HG03521 (cell line): Measurements from ENCODE around the gene TLR3.
A peak's percentile ranks its signal among the peaks of the same experiment; 100 is the strongest.
"Not testable (repeated sequence)": the region's sequence is repeated elsewhere in the genome, so short reads cannot be mapped to it uniquely, and the experiment has no call there.

ENCODE experiments used
- ATAC-seq: cut with Tn5 transposase; IDR thresholded peaks from one replicate; pipeline ENCODE4 v1.9.1; 2021; ENCODE audit warnings: mild to moderate bottlenecking, moderate library complexity; ENCODE audit not compliant: unreplicated experiment

Gene TLR3

DNA sequence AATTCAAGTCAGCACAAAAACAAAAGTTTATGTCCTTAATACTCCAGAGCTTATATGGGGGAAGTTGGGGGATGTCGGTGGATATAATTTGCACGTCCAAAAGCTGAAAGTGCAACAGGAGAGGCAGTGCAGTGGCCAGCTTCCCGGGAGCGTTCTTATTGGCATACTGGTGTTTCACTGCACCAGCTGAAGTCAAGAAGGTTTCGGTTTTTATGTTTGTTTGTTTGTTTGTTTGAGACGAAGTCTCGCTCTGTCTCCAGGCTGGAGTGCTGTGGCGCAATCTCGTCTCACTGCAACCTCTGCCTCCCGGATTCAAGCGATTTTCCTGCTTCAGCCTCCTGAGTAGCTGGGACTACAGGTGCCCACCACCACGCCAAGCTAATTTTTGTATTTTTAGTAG is 28.6 kb upstream of the TLR3 start:
- no peak for ATAC-seq

DNA sequence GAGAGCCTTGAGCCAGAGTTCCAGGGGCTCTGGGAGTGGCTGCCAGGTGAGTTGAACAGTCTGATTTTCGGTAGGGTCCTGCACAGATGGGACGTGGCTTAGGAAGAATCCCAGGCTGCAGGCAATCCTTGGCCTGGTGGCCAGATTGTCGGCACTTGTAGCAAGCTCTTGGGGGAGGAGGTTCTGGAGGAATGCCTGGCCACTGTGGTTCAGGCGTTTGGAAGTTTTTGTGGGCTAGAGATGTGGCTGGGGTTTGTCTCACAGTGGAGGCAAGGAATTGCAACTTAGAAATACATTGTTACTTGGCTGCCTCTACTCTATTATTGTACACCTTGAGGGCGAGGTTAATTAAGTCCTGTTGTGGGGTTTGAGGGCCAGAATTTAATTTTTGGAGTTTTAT is 21.5 kb upstream of the TLR3 start:
- not testable (repeated sequence) for ATAC-seq

DNA sequence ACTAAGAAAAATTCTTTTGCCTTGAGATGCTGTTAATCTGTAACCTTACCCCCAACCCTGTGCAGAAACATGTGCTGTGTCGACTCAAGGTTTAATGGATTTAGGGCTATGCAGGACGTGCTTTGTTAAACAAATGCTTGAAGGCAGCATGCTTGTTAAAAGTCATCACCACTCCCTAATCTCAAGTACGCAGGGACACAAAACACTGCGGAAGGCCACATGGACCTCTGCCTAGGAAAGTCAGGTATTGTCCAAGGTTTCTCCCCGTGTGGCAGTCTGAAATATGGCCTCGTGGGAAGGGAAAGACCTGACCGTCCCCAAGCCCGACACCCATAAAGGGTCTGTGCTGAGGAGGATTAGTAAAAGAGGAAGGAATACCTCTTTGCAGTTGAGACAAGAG is 18.8 kb upstream of the TLR3 start:
- not testable (repeated sequence) for ATAC-seq

DNA sequence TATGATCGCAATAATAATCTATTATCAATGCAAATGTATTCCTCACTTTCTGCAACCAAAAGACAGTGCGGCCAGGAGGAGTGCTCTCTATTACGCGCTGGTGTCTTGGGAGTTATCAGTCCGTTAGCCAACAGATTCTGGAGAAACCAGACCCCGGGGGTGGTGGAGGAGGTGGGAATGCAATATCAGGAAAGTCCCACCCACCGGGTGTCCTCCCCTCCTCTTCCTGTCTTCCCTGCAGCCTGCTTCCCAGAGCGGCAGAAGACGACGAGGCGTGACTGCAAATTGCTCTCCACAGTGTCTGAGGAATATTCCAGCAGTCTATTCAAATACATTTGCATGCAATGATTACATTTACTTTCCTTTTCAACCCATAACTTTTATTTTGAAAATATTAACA is 17.9 kb upstream of the TLR3 start:
- no peak for ATAC-seq

DNA sequence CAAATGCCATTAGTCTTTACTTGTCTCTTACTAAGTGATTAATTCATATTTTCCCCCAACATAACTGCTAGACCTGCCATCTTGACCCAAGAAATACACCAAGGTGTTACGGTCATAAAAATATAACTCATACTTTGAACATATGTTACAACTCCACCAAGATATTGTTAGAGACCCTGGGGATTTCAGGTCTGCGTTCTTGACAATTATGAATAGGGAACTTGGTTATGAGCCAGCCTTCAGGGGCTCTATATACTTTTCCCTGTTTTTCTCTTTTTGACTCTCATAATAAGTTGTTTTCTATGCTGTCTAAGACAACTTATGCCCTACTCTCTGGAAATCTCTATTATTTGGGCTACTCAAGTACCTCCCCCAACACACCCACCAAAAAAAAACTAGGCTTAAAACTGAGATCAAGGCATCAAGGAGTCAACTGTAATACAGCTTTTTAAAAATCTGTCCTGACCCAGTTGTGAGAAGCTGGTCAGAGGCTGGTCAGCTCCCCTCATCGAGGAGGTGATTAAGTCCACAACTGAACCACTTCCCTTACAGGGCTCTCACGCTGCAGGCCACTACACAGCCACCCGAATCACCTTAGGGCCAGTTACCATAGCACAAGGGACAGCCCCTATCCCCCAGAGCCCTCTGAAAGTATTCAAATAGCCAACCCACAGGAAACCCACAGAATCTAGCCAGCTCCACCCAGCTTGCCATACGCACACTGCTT is 10.5 kb upstream of the TLR3 start:
- peak; percentile 99 for ATAC-seq

DNA sequence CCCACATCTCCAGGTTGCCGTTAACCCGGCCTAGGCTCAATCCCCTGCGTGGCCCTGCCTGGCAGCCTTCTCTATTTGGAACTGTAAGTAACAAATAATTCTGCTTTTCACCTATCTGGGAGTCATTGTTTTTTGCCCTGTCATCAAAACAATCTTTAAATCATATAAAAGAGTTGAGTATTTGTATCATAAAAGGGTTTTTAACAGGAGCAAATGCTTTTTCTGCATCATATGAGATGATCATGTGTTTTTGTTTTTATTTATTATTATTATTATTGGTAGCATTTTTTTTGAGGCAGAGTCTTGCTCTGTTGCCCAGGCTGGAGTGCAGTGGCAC is 10.0 kb upstream of the TLR3 start:
- ATAC-seq = no peak

DNA sequence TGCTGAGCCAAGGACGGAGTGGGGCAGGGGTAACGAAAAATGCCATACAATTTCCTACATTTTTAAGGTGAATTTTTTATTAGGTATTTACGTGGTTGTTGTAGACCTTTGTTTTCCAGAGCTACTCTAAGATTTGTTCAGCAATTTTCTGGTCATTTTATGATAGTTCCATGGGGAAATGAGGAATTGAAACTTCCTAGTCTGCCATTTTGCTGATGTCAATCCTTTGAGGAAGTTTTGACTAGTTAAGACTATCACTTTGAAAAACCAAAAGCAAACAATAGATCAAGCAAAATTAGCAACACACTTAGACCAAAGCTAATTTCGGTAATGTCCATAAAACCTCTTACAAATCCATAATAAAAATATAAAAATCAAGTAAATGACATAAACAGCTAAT is 7.0 kb upstream of the TLR3 start:
- no peak for ATAC-seq

DNA sequence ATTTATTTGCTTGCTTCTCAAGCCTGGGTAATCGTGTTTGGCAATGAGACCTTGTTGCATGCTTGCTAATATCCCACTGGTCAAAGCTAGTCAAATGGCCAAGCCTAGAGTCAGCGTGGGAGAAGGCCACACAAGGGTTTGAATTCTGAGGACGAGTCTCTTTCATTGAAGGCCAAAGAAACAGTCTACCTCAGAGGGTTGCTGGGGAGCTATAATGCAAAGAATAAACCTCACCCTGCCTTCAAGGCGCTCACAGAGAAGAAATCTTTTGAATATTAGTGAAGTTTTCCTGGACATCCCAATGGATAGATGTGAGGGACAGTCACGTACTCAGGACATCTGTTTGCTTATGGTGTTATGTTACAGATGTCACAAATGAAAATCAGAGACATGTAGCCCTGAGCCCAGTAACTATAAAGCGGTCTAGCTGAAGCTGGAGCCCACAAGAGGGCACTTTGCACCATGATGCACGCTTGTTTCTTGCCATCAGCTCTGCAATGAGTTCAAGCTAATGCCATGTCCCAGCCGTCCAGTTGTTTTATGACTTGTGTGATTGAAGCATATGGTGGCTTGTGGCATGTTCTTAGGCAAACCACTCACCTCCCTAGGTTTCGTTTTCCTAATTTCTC is 1.1 kb upstream of the TLR3 start:
- no peak for ATAC-seq

DNA sequence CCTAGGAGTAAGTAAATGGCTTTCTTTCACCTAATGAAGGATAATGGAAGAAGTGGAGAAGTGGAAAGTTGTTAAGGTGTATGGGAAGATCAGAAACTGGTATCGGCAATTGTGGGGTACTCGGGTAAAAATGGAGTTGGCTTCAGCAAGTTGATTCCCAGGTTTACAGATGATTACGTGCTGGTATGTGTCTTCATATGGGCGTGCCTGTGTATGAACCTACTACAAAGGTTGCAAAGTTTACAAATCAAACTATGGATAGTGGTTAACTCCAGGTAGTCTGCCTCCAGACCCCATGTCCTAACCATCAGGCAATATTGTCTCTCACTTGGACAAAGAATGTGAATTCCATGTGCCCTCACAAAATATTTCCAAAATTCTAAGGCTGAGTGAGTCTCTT is 773 bp downstream of the TLR3 start:
- no peak for ATAC-seq

DNA sequence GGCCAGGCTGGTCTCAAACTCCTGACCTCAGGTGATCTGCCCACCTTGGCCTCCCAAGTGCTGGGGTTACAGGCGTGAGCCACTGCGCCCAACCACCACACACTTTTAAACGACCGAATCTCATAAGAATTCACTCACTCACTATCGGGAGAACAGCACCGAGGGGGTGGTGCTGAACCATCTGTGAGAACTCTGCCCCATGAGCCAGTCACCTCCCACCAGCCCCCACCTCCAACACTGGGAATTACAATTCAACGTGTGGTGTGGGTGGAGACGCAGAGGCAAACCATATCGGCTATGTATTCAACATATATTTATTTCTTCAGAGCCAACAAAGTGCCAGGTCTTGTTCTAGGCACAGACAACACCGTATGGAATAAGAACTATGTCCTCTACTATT is 3.6 kb downstream of the TLR3 start:
- no peak for ATAC-seq

DNA sequence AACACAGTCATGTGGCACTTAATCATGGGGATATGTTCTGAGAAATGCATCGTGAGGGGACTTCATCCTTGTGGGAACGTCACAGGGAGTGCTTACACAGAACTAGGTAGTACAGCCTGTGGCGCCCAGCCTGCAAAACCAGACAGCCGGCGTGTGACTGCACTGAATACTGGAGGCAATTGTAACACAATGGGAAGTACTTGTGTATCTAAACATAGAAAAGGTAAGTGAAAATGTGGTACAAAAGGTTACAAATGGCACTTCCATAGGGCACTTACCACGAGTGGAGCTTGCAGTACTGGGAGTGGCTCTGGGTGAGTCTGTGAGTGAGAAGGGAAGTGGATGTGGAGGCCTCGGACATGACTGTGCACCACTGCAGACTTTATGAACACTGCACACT is 5.2 kb downstream of the TLR3 start:
- no peak for ATAC-seq

DNA sequence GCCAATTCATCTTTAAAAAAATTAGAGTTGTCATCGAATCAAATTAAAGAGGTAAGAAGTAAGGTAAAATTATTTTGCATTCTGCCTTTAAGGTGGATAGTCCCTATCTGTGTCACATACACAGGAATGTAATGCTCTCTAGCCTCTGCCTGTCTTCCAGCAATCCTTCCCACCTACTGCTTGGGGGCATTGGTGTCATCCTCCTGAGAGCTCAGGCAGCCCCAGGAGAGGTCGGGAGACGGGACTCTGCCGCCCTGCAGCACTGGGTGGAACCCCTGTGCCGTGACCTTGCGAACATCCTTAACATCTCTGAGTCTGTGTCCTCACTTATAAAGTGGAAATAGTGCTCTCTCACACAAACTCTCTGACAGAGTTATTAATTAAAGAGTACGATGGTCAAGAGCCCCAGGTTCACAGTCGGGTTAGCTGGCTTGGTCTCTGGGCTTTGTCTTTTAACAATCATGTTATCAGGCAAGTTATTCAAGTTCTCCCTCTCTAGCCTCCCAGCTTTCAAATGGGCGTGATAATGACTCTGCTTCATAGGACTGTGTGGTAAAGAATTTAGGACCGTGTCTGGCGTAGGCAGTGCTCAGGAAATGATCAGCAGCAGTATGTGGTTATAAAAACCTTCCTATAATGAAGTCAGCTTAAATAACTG is 10.2 kb downstream of the TLR3 start:
- no peak for ATAC-seq

DNA sequence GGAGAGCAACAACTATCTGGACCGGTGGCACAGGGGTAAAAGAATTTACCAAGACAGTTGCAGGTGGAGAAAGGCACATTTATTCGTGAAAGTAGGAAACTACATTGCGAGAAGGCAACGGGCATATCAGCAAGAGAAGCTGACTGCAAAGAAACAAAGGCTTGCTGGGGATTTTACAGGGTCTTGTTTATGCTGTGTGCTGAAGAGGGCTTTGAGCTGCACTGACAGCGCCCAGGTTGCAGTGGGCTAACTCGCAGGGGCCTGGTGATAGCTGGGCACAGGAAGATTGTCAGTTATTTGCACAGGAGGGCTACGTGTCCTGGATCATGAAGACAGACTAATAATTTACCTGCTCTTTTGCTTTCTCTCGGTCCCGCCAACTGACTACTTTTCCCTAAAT is 10.7 kb downstream of the TLR3 start:
- ATAC-seq = no peak

DNA sequence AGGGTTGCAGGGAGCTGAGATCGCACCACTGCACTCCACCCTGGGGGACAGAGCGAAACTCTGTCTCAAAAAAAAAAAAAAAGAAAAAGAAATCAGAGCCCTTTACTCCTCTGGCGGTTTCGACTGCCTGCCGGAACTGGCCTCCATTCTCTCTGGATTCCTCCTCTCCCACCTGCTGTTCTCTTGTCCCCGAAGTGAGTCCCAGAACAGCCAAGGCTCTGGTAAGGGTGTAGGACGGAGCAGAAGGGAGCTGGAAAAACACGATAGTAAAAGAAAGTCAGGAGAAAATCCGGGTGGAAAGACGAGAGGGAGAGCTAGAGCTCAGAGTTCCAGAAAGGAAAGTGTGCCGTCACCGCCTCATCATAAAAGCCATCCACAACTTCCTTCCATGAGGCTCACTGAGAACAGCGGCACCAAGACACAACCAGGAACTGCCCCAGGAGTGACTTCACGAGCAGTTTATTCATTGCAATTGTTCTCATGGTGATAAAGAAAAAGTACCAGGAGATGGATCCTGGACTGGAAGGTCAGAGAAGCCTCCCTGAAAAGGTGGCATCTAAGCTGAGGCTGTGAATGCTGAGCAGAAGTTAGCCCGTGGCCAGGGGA is 12.3 kb downstream of the TLR3 start:
- ATAC-seq = no peak

DNA sequence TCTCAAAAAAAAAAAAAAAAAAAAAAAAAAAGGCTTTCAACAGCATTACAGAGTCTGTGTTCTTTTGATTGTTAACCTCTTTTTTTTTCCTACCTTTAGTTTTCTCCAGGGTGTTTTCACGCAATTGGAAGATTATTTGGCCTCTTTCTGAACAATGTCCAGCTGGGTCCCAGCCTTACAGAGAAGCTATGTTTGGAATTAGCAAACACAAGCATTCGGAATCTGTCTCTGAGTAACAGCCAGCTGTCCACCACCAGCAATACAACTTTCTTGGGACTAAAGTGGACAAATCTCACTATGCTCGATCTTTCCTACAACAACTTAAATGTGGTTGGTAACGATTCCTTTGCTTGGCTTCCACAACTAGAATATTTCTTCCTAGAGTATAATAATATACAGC is 13.3 kb downstream of the TLR3 start:
- no peak for ATAC-seq

DNA sequence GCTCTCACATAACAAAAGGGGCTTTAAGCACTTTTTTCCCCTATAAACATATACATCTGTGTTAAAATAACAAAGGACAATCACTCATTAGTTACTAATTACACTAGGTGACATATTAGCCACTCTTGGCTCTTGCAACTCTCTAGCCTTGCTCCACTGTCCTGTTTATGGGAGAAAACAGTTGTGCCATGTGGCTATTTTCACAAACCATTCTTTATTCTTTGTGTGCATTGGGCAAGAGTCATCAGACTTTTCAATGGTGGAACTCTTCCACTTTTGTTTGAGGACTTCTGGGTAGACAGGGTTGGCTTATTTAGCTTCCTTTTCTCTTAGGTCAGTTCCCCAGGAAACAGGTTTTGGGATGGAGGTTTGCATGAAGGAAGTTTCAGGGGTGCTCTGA is 19.6 kb downstream of the TLR3 start:
- ATAC-seq = no peak

DNA sequence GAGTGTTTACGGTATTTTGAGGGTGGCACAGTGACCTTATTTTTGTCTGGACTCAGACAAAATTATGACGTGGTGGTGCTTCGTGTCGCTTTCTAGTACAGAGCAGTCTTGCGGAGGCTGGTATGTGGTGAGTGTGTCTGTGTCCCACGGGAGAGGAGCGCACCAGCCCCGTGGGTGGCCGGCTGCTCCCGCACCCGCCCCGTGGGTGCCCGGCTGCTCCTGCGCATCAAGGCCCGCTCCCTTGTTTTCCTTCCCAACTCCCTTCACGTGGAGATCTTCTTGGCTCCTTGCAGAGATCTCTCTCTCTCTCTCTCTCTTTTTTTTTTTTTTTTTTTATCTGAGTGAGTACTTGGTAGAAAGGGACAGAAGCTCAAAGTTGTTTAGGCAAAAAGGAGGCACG is 23.3 kb downstream of the TLR3 start:
- no peak for ATAC-seq

DNA sequence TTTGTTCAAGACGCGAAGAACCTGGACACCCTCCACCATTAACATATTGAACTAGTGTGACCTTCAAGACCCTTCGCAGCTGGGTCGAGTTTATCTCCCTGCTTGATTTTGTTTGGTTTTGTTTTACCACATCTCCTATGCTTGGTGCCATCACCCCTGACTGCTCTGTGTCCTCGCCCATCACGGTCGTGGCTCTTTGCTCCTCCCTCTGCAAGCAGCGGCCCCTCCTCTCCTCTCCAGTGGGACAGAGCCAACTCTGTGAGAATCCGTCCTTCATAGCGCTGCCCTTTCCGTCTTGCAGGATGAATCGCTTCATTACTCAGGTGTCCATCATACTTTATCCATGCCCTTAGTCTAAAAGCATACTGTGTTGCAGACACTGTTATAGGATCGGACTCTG is 26.4 kb downstream of the TLR3 start:
- ATAC-seq = no peak

DNA sequence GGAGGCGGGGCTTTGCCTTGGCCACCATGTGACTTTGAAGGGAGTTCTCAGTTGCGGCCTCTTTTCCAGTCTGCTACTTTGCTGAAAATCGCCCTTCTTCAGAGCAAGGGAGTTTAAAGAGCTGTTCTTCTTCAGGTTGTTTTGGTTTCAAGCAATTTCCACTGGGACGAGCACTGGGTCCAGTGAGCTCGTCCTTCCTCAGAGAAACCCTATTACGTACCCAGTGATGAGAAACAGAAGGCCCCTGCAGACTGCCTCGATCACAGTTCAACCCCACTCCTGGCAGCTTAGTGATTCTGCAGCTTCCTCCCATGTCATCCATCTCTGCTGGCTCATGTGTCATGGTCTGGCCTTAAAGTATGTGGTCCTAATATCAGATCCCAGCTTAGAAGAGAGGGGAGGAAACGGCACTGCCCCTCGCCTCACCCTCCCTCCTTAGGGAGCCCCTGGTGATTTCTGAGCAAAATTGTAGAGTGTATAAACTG is 27.8 kb downstream of the TLR3 start:
- ATAC-seq = no peak

DNA sequence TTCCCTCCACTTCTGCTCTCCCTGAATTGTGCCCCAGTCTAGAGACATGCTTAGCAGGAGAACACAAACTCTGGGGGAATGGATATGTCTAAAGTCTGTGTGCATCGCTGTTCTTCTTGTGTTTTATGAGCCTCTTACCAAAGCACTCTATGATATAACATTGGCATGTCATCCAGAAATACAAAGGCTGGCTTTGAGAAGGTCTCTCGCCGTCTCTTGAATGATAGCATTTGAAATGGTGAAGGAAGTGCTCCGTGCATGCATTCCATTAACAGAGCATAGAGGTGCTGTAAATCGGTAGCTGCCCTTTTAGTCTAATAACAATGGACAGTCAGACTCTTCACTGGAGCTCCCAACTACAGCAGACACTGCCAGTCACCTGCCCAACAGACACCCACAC is 28.4 kb downstream of the TLR3 start:
- ATAC-seq = no peak

DNA sequence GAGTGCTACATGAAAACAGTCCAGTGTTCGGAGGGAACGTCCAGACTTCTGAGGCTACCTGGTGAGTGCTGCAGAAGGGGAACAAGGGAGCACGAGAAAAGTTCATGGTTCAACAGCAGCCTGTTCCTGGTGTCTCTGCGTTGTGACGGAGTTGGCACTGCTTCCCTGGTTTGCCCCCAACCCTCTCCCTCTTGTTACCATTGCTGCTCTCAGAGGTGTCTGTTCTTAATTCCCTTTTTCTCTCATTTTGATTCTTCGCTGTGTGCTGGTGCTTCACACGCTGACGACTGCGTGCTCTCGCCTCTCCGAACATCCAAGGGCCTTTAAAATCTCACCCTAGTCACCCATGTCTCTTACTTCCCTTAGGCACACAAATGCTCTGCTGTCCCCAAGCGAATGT is 34.0 kb downstream of the TLR3 start:
- no peak for ATAC-seq
